Embryonic facial prominence (tissue), 1 donor: ENCODE measurements around the gene XPO5.
"Not testable (repeated sequence)": the region's sequence is repeated elsewhere in the genome, so short reads cannot be mapped to it uniquely, and the experiment has no call there.

Experiments
- DNase-seq: peaks from one replicate; pipeline ENCODE4 v3.0.0-alpha.2; 2016; ENCODE audit errors: extremely low spot score

Gene XPO5

DNA sequence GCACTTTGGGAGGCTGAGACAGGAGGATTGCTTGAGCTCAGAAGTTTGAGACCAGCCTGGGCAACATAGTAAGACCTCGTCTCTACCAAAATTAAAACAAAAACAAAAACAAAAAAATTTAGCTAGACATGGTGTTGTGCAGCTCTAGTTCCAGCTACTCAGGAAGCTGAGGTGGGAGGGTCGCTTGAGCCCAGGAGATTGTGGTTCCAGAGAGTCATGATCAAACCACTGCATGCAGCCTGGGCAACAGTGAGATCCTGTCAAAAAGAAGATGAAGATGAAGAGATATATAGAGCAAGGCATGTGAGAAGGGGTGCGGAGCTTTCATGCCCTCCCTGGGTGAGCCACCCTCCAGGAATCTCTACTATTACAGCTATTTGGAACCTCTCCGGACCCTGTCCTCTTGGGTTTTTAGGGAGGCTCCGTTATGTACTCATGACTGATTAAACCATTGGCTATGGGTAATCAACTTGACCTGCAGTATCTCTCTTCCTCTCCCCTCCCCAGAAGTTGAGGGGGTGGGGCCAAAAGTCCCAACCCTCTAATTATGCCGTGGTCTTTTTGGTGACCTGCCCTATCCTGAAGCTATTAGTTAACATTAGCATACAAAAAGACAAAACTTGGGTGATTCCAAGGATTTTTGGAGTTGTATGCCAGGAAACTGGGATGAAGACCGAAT, 9.2 kb upstream of the XPO5 start:
- DNase-seq = no peak

DNA sequence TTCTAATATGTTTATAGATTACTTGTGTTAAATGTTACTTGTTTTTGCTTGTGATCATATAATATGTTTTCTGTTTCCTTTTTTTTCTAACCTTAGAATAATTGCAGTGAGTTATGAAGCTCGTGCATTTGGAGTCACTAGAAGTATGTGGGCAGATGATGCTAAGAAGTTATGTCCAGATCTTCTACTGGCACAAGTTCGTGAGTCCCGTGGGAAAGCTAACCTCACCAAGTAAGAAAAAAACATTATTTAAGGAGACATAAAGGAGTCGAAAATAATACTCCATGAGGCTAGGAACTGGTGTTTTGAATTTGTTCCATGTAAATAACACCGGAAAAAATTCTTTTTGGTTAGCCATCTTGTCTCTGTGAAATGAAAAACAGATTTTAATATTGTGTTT, 7.1 kb upstream of the XPO5 start:
- no peak for DNase-seq

DNA sequence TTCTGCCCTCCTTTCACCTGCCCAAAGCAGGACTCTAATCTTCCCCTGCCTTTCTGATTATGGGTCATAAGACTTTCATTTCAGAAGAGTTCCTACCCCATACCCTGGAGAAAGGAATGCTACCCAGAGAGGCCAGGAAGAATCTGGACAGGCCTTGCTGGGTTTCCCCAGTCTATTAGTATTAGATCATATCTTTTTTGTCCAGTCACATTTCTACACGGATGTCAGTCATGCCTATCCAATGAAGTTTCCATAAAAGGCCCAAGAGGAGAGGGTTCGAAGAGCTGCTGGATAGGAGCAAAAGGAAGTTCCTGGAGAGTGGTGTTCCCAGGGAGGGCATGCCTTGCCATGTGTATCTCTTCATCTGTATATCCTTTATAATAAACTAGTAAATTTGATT, 3.3 kb upstream of the XPO5 start:
- no peak for DNase-seq

DNA sequence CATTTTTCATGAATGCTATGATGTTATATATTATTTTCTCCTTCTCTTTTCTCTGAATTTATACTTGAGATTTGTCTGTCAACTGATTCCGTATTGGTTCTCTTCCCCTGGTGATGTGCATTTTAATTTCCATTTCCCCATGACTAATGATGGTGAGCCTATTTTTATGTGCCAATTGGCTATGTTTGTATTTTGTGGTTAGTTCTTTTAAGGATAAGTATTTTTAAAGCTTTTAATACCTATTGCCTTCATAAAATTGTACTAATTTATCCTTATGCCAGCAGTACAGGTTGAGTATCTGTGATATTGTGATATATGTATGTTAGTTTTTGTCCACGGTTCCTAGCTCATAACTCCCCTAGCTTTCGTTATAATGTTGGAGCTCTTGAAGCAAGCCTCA, 2.9 kb upstream of the XPO5 start:
- DNase-seq = no peak

DNA sequence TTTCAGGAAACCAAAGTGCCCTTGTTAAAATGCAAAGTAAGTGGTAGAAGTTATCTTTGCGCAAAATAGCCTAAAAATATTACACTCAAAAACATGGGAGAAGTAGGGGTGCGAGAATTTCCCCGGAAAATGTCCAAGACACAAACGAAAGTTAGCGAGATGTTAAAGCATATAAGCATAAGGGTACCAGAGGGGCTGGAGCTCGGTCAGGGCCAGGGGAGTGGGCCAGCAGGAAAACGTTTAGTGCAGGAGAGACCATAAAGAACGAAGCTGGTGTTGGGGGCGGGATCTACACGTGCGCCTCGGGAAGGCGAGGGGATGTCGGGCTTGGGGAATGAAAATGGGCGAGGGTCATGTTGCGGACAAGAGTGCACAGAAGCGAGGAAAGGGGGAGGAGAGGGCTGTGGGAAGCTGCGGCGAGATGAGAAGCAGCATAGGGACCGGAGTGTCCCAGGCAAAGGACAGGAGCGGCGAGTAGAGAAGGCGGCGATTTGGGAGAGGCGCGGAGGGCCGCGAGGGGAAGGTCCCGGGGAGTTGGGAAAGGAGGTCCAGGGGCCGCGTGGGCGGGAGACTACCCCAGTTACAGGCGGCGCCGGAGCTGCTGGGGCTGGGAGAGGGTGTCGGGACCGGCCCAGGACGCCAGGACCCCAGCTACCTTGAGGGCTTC, 600 bp downstream of the XPO5 start:
- DNase-seq = no peak

DNA sequence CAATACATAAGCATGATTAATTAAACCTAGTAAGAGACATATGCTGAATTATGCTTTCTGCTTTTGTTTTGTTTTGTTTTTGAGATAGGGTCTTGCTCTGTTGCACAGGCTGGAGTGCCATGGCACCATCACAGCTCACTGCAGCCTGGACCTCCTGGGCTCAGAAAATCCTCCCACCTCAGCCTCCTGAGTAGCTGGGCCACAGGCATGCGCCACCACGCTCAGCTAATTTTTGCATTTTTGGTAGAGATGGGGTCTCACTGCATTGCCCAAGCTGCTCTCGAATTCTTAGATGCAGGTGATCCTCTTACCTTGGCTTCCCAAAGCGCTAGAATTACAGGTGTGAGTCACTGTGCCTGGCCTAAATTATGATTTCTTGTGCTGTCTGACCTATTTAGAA, 3.8 kb downstream of the XPO5 start:
- DNase-seq = no peak

DNA sequence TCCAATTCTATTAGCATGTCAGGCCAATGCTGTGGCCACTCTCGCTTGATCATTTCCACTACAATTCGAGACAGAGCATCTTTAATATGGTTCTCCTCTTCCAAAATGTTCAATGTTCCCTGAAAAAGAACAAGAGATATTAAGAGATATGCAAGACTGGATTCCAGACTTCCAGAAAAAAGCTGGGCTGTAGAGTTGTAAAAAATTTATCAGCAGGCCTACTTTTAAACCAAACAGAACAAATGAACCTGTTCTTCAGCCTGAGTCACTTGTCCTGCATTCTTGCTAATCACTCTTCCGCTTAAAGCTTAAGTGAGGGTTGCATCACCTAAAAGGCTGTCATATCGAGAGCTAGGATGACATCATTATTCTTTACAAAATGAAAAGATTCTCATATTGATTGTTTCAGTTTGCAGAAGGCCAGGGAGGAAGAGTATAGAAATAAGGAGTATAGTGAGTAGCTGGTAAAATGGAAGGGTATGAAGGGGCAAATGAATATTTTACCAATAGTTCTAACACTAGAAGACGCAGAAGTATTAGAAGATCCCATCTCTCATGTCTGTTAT, 4.9 kb downstream of the XPO5 start:
- no peak for DNase-seq

DNA sequence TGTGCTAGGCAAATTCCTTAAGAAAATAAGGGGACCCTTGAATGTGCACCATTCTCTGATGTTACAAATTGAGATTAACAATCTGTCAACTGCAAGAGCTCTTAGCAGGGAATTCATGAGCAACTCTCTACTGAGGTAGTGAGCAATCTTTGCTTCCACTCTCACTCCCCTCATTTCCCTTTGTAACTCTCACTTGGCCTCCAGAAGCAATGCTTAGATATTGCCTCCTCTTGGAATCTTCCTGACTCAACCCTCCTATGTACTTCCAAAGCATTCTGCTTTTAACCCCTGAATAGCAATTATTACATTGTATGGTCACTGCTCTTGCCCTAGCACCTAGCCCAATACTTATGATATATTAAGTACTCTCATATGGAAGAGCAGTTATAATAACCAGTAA, 16.5 kb downstream of the XPO5 start:
- no peak for DNase-seq

DNA sequence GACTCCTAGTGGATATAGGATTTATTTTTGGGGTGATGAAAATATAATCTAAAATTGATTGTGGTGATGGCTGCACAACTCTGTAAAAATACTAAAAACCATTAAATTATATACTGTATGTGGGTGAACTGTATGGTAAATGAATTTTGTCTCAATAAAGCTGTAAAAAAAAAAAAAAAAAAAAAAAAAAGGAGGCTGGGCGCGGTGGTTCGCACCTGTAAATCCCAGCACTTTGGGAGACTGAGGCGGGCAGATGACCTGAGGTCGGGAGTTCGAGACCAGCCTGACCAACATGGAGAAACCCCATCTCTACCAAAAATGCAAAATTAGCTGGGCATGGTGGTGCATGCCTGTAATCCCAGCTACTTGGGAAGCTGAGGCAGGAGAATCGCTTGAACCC, 18.2 kb downstream of the XPO5 start:
- DNase-seq = not testable (repeated sequence)

DNA sequence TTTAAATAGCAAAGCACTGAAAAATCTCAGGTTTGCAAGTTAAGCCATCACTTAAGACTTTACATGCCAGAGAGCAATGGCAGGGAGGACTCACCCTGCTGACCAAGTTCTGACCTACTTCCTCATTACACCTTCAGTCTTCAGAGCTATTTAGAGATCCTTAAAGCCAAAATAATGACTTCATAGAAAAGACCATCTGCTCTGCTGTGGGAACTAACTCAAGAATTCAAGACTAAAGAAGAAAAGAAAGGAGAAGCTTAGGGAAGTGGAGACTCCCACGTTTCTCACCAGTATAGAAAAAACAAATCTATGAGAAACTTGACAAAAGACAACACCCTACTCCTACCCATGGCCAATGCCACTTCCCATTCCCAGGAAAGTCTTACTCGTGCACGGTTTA, 28.6 kb downstream of the XPO5 start:
- no peak for DNase-seq

DNA sequence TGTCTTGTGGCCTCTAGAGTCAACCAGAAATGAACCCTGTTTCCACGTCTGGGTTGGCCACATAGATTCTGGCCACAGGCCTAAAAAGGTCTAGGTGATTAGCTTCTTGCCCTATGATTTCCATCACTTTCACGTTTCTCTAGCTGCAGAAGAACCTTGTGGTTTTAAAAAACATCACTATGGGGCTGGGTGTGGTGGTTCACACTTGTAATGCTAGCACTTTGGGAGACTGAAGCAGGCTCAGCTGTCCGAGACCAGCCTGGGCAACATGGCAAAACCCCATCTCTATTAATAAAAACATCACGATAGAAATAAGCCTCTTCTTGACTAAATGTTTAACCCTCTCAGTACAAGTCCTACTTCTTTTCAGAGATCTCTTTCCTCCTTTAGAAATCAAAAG, 31.4 kb downstream of the XPO5 start:
- DNase-seq = no peak

DNA sequence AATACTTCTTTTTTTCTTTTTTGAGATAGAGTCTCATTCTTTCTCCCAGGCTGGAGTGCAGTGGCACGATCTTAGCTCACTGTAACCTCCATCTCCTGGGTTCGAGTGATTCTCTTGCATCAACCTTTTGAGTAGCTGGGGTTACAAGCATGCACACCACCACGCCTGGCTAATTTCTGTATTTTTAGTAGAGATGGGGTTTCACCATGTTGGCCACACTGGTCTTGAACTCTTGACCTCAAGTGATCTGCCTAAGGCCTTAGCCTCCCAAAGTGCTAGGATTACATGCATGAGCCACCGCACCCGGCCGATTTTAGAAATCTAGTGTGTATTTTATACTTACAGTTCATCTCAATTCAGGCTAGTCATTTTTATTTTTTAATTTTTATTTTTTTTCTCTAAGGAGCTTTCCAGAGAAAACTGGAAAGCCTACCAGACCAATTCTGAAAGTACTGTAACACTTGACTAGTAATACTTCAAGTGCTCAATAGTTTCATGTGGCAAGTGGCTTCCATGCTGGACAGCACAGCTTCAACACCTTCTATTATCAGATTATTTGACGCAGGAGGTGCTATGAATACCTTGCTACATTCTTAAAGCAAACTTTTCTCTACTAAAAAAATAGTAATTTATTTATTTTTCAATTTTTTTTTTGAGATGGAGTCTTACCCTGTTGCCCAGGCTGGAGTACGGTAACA, 33.9 kb downstream of the XPO5 start:
- no peak for DNase-seq

DNA sequence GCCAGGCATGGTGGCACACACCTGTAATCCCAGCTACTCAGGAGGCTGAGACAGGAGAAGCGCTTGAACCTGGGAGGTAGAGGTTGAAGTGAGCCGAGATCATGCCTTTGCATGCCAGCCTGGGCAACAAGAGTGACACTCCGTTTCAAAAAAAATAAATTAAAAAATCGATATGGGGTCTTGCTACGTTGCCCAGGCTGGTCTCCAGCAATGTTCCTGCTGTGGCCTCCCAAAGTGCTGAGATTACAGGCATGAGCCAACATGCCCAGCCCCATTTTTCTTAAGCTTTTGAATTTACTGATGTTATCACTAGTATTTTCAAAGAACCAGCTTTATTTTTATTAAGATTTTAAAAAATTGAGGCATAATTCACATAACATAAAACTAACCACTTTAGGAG, 35.3 kb downstream of the XPO5 start:
- DNase-seq = no peak

DNA sequence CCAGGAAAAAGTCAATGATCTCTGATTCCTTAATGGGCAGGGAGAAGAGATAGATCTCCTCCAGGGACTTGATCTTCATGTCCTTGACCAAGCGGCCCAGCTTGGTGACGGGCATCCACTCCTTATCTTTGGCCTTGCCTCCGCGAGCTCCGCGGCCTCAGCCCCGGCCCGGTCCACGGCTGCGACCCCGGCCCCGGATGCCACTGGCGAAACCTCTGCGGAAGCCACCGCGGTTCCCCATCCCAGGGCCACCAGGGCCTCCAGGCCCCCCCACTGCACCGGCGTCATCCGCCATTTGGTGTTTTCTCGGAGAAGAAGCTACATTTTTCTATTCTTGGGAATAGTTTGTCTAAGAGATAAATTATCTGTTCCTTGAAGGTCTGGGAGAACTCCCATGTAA, 36.4 kb downstream of the XPO5 start:
- DNase-seq = not testable (repeated sequence)

DNA sequence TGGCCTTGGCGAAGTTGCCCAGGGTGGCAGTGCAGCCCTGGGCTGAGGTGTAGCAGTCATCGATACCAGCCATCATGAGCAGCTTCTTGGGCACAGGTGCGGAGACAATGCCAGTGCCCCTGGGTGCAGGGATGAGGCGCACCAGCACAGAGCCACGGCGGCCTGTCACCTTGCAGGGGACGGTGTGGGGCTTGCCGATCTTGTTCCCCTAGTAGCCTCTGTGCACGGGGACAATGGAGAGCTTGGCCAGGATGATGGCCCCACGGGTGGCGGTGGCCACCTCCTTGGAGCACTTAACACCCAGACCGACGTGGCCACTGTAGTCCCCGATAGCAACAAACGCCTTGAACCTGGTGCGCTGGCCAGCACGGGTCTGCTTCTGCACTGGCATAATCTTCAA, 36.9 kb downstream of the XPO5 start:
- not testable (repeated sequence) for DNase-seq

DNA sequence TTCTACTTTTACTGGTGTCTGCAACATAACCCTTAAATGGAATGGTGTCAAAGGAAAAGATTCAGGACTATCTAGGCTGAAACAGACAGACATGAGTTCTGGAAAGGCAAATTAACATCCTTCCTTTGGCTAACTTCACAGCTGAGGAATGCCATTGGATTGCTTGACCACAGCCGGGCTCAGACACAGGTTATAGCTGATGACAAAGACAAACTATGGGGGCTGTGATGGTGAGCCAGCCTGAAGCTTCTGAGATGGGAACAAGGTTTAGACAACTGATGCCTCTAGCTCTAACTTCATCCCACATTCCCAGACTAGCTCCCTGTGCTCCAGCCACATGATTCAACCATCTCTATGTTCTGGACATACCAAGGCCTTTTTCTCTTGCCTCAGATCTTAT, 43.6 kb downstream of the XPO5 start:
- no peak for DNase-seq

DNA sequence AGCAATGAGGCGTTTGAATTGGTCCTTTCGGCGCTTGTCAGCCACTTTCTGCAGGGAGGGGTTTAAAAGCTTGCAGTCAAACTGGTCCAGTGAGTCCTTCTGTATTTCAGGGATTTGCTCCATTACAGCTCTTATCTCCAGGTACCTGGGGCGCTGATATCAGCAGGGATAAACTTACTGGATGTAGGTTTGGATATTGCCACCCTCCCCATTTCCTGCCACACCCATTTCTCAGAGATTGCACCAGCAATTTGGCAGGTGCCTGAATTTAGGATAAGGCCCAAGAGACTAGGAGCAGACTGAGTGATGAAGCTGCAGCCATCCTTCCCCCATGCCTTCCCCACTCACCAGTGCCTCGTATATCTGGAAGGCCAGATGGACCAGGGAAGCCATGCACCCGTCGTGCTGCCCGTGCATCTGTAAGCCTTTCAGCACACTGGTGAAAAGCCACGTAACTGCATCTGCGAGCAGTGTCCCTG, 51.3 kb downstream of the XPO5 start:
- no peak for DNase-seq

DNA sequence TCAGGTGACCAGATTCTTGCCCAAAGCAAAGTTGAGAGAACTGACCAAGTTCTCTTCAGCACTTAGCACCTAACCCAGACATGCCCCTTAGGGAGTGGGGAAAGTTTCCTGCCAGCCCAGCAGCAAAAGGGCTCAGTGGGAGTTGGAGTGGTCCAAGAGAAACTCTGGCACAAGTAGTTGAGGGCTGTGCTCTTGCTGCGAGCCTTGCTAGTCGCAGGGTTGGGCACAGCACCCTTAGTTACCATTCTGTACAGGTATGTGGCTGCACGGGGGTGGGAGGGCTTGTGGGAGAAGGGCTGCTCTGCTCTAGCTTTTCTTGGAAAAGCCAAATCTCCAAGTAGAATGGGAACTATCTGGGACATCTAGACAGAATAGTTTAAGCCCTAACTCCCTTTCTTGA, 52.6 kb downstream of the XPO5 start:
- no peak for DNase-seq

DNA sequence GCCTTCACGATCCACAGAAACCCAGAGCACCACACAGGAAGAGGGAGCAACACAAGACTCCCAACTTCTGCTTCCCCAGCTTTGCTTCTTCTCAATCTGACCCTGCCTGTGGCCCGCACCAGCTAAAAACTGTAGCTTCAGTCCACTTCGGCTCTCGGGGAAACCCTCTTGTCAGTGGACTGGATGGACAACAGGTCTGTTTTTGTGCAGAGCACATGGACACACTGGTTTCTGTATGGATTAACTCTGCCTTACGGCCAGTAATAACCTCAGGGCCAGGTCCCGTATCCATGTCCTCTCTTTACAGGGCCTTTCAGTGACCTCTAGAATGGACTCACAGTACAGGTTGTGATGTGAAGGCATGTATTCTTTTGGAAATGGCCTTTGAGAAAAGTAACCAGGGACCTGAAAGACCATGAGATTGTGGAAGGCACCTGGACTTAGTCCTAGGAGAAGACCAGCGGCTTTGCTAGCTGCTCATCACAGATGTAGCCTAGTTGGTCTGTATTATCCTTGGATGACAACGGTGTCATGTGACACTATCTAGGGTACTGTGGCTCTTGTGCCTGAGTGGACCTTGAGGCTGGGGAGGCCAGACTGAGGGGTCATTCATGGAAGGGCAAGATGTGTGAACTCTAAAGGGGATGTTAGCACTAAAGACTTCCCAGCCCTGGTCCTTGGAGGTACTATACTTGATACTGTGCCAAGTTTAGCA, 53.1 kb downstream of the XPO5 start:
- no peak for DNase-seq

DNA sequence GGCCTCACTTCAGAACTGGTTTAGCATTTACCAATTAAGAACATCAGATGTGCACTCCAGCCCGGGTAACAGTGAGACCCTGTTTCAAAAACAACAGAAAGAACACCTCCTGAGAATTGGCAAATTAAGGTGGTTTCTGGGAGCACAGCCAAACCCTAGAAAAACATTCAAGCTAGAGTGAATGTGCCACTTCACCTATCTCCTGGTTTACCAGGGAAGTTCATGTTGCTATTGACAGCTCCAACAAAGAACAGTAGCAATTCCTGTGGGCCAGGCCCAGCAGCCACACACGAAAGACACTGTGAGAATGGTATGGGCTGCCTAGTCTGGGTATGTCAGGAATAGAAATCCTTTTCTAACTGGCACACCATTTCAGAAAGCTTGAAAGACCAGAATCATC, 54.0 kb downstream of the XPO5 start:
- DNase-seq = no peak

DNA sequence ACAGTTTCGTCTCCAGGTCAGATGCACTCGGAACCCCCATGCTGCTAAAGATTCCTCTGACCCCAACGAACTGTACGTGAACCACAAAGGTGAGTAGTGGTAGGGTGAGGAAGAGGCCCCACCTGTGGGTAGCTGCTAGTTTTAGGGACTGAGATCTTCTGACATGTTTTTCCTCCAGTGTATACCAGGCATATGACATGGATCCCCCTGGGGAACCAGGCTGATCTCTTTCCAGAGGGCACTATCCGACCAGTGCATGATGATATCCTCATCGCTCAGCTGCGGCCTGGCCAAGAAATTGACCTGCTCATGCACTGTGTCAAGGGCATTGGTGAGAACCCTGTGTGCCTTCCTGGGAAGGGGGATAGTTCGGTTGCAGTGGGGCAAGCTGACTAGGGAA, 55.7 kb downstream of the XPO5 start:
- DNase-seq = no peak
